A673 (cell line): Measurements from ENCODE around the gene GIMAP2. TPM values are rescaled to one million over a fixed set of nuclear protein-coding genes. Genes with fewer than 3 reads are reported as not detected.

Source experiments
- BruUV-seq: library from RNA; stranded (reverse); fragments of 400-500 nt; replicated peaks from 2 replicates; lab custom pipeline; 2021; lab: Mats Ljungman, UMichigan
- CTCF ChIA-PET: fragments of 300-600 bp; sonication (Branson Sonifier 250); formaldehyde crosslinking; loops from one replicate; lab custom pipeline; 2022; ENCODE audit warnings: antibody characterized with exemption; lab: Charles Lee
- POLR2A ChIA-PET: fragments of 300-600 bp; sonication (Branson Sonifier 250); formaldehyde crosslinking; loops from one replicate; lab custom pipeline; 2022; ENCODE audit warnings: antibody characterized with exemption; ENCODE audit not compliant: low non-redundant PET; lab: Charles Lee
- DNase-seq: peaks from one replicate; pipeline ENCODE4 v3.0.0-alpha.2; 2015; ENCODE audit warnings: low spot score
- H3K27ac ChIP-seq: fragments of 200-600 bp; sonication (generic); 2 replicates; pipeline ENCODE4 v1.5.1; 2016; ENCODE audit warnings: mixed run types, low read depth, mild to moderate bottlenecking, mixed read lengths, antibody characterized with exemption, low read length; ENCODE audit not compliant: poor library complexity, severe bottlenecking
- H3K27me3 ChIP-seq: fragments of 200-600 bp; sonication (generic); replicated peaks from 2 replicates; pipeline ENCODE4 v1.6.1; 2017; ENCODE audit warnings: mixed run types, low read depth, mild to moderate bottlenecking, mixed read lengths, antibody characterized with exemption, low read length; ENCODE audit not compliant: insufficient read depth, poor library complexity
- H3K36me3 ChIP-seq: fragments of 200-600 bp; sonication (generic); 2 replicates; pipeline ENCODE4 v1.6.1; 2016; ENCODE audit warnings: mixed run types, mild to moderate bottlenecking, mixed read lengths, antibody characterized with exemption, low read length; ENCODE audit not compliant: insufficient read depth, poor library complexity, severe bottlenecking
- H3K4me1 ChIP-seq: fragments of 200-600 bp; sonication (generic); 2 replicates; pipeline ENCODE4 v1.6.1; 2017; ENCODE audit warnings: mixed run types, mild to moderate bottlenecking, mixed read lengths, antibody characterized with exemption, low read length; ENCODE audit not compliant: insufficient read depth, poor library complexity, severe bottlenecking
- H3K4me3 ChIP-seq: fragments of 200-600 bp; sonication (generic); 2 replicates; pipeline ENCODE4 v1.5.1; 2016; ENCODE audit warnings: low read depth, mixed run types, mild to moderate bottlenecking, mixed read lengths, low read length; ENCODE audit not compliant: poor library complexity, severe bottlenecking
- H3K9me3 ChIP-seq: fragments of 200-600 bp; sonication (generic); 2 replicates; pipeline ENCODE4 v1.6.1; 2016; ENCODE audit warnings: mixed run types, low read depth, mild to moderate bottlenecking, mixed read lengths, antibody characterized with exemption, low read length; ENCODE audit not compliant: poor library complexity, severe bottlenecking
- CTCF ChIP-seq: fragments of 300-800, 200-600 bp; sonication (generic); conservative IDR thresholded peaks from 2 replicates; pipeline ENCODE4 v1.5.1; 2017; ENCODE audit warnings: low read depth, mild to moderate bottlenecking, antibody characterized with exemption, low read length, moderate library complexity, mixed read lengths
- EZH2 ChIP-seq: fragments of 200-600 bp; sonication (generic); IDR thresholded peaks from 2 replicates; pipeline ENCODE4 v1.6.1; 2017; ENCODE audit warnings: borderline replicate concordance, low read depth, mild to moderate bottlenecking, mixed read lengths, antibody characterized with exemption, low read length; ENCODE audit not compliant: poor library complexity, severe bottlenecking
- intact Hi-C: fragments of 100-400 bp; cut with micrococcal nuclease; formaldehyde crosslinking; loops from one replicate; pipeline ENCODE4 v1.10.0; 2022; ENCODE audit not compliant: unreplicated experiment
- total RNA-seq: library from RNA; stranded (reverse); gene quantifications from 2 replicates; pipeline ENCODE4 v1.2.3, GENCODE V29; 2021

The GIMAP2 gene
- total RNA-seq, 1 experiment from 2014 or later, result 4.3 TPM

DNA sequence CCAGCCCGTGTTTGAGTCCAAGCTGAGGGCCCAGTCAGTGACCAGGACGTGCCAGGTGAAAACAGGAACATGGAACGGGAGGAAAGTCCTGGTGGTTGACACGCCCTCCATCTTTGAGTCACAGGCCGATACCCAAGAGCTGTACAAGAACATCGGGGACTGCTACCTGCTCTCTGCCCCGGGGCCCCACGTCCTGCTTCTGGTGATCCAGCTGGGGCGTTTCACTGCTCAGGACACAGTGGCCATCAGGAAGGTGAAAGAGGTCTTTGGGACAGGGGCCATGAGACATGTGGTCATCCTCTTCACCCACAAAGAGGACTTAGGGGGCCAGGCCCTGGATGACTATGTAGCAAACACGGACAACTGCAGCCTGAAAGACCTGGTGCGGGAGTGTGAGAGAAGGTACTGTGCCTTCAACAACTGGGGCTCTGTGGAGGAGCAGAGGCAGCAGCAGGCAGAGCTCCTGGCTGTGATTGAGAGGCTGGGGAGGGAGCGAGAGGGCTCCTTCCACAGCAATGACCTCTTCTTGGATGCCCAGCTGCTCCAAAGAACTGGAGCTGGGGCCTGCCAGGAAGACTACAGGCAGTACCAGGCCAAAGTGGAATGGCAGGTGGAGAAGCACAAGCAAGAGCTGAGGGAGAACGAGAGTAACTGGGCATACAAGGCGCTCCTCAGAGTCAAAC is 56.9 kb downstream of the GIMAP2 start:
- H3K27me3 ChIP-seq, result no peaks in the 10 kb centered on the region
- ChIA-PET CTCF (no interaction called here), POLR2A (no interaction called here)
- H3K36me3 ChIP-seq, result no peaks in the 10 kb centered on the region
- no peaks in the 10 kb centered on the region for H3K9me3 ChIP-seq
- DNase-seq, result no peak
- no peak overlapping the region for H3K27ac ChIP-seq
- no peaks in the 10 kb centered on the region for H3K4me1 ChIP-seq
- intact Hi-C loops, result no loop called here
- TF ChIP-seq CTCF (no peak), EZH2 (no peak)
- no peak overlapping the region for H3K4me3 ChIP-seq
- no TSS peak for BruUV-seq

Other genes with a start within 250 kb of the GIMAP2 start
- gene GIMAP8, start 235.1 kb upstream of the GIMAP2 start, total RNA-seq, result 0.07 TPM in 1 of 2 replicates, not detected in the other
- not detected in 2 replicates for gene GIMAP7, start 170.8 kb upstream of the GIMAP2 start, total RNA-seq
- gene GIMAP4, start 118.3 kb upstream of the GIMAP2 start, total RNA-seq, result not detected in 2 replicates
- not detected in 2 replicates for gene GIMAP6, start 53.3 kb upstream of the GIMAP2 start, total RNA-seq
- gene GIMAP1, start 30.9 kb downstream of the GIMAP2 start, total RNA-seq, result not detected in 2 replicates
- 0.58 TPM in 1 of 2 replicates, not detected in the other for gene GIMAP5, start 51.7 kb downstream of the GIMAP2 start, total RNA-seq
- gene TMEM176B, start 114.7 kb downstream of the GIMAP2 start, total RNA-seq, result 2.2 and 2.3 TPM in 2 replicates
- 2.3 and 2.9 TPM in 2 replicates for gene TMEM176A, start 115.1 kb downstream of the GIMAP2 start, total RNA-seq
- not detected in 2 replicates for gene AOC1, start 166.8 kb downstream of the GIMAP2 start, total RNA-seq